ENCODE data around the gene RAD9A. TPM values are rescaled to one million over a fixed set of nuclear protein-coding genes. Genes with fewer than 3 reads are reported as not detected.

The RAD9A gene
- total RNA-seq, 1 experiment from 2014 or later = 55.1 TPM

- TF ChIP-seq CTCF (IDR thresholded peaks at IDR 0.05; ENCODE audit: insufficient read depth in 1 of 2, low read depth in 1 of 2, low read length in 1 of 2, severe bottlenecking in 1 of 2, unreplicated experiment in 1 of 2) = no peak
- peaks cover 6% of the 10 kb centered on the region for H3K4me1 Mint-ChIP-seq (ENCODE audit: low read depth, unreplicated experiment)
- peak overlapping the region; percentile 22 for H3K27ac Mint-ChIP-seq (ENCODE audit: unreplicated experiment)
- CTCF ChIA-PET = no interaction called here
- peaks cover 86% of the 10 kb centered on the region for H3K36me3 Mint-ChIP-seq (ENCODE audit: insufficient read depth, unreplicated experiment)
- no TSS peak for BruUV-seq (replicated peaks)
- peaks cover 21% of the 10 kb centered on the region for H3K36me3 ChIP-seq (ENCODE audit: control insufficient read depth, insufficient read depth, low read length)
- no peaks in the 10 kb centered on the region for H3K27me3 ChIP-seq (replicated peaks; ENCODE audit: control insufficient read depth, insufficient read depth, low read length)
- no peaks in the 10 kb centered on the region for H3K9me3 ChIP-seq
- intact Hi-C loops (cut with micrococcal nuclease; ENCODE audit: unreplicated experiment) = loop anchor here (5.0 kb wide), 1 partner anchor 67 kb away; the partner anchor contains the start of genes CDK2AP2 and PITPNM1
- H3K9me3 Mint-ChIP-seq (ENCODE audit: unreplicated experiment) = no peaks in the 10 kb centered on the region
- no peaks in the 10 kb centered on the region for H3K27me3 Mint-ChIP-seq (ENCODE audit: insufficient read depth, unreplicated experiment)
- H3K4me3 Mint-ChIP-seq (ENCODE audit: unreplicated experiment) = peak overlapping the region; percentile 34
- peaks cover 20% of the 10 kb centered on the region for H3K4me1 ChIP-seq
- H3K4me3 ChIP-seq (ENCODE audit: low read depth, low read length) = no peak overlapping the region
- no peak for DNase-seq
- POLR2A ChIA-PET = no interaction called here
These were observed 48.7 kb downstream of the RAD9A start for GRCh38 chr11:67440229-67441097.

DNA sequence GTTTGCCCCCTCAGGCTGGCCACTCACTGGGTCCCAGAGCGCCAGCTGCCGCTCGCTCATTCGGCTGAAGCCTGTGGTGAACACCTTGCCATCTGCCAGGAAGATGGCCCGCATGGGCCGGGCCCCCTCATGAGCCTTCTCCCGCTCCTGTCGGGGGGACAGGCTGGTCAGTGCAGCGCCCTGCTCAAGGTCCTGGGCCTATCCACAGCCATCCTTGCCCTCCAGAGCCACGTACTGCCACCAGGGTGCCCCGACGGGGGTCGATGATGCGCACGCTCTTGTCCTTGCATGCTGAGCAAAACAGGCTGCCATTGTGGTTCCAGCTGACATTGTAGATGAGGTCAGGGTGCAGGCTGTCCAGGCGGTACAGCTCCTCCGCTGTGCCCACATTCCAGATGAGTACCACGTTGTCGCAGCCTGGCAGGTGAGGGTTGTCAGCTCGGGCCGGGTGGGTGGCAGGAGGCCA is 49.3 kb downstream of the RAD9A start:
- TF ChIP-seq CTCF (IDR thresholded peaks at IDR 0.05; ENCODE audit: insufficient read depth in 1 of 2, low read depth in 1 of 2, low read length in 1 of 2, severe bottlenecking in 1 of 2, unreplicated experiment in 1 of 2) = no peak
- no TSS peak for BruUV-seq (replicated peaks)
- Histone ChIP-seq H3K36me3 (ENCODE audit: control insufficient read depth, insufficient read depth, low read length) (peaks cover 21% of the 10 kb centered on the region), H3K27me3 (replicated peaks; ENCODE audit: control insufficient read depth, insufficient read depth, low read length) (no peaks in the 10 kb centered on the region), H3K4me3 (ENCODE audit: low read depth, low read length) (no peak overlapping the region), H3K9me3 (no peaks in the 10 kb centered on the region), H3K4me1 (peaks cover 20% of the 10 kb centered on the region)
- Mint-ChIP-seq H3K9me3 (ENCODE audit: unreplicated experiment) (no peaks in the 10 kb centered on the region), H3K27me3 (ENCODE audit: insufficient read depth, unreplicated experiment) (no peaks in the 10 kb centered on the region), H3K36me3 (ENCODE audit: insufficient read depth, unreplicated experiment) (peaks cover 85% of the 10 kb centered on the region), H3K27ac (ENCODE audit: unreplicated experiment) (no peak overlapping the region), H3K4me3 (ENCODE audit: unreplicated experiment) (peak overlapping the region; percentile 34), H3K4me1 (ENCODE audit: low read depth, unreplicated experiment) (peaks cover 9% of the 10 kb centered on the region)
- intact Hi-C loops (cut with micrococcal nuclease; ENCODE audit: unreplicated experiment) = loop anchor here (5.0 kb wide), 1 partner anchor 66 kb away; the partner anchor contains the start of genes CDK2AP2 and PITPNM1
- DNase-seq = no peak
- POLR2A ChIA-PET = no interaction called here
- CTCF ChIA-PET = no interaction called here

DNA sequence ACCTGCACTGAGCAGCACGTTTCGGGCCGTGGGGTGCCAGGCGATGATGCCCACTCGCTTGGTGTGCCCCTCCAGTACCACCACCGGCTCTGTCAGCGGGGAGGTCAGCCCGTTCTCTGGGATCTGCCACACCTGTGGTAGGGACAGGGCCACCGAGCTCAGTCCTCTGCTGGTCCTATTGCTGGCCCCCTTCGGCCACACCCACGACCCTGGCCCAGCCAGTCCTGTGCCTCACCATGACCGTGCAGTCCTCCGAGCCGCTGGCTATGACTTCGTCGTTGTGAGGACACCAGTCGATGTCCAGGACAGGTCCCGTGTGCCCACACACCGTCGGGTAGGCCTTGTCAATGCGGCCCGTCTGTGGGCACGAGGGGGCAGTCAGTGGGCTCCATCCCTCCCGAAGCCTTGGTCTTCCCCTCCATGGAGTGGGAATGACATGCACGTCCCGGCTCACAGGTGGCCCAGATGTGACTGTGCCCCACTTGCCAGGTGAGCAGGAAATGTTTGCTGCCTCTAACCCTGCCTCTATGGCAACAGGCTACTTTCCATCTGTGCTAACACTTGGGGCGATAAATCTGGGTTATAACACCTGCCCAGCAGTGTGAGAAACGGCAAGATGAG is 50.1 kb downstream of the RAD9A start:
- no peaks in the 10 kb centered on the region for H3K27me3 ChIP-seq (replicated peaks; ENCODE audit: control insufficient read depth, insufficient read depth, low read length)
- ChIA-PET POLR2A (no interaction called here), CTCF (no interaction called here)
- no peaks in the 10 kb centered on the region for H3K9me3 ChIP-seq
- no peaks in the 10 kb centered on the region for H3K27me3 Mint-ChIP-seq (ENCODE audit: insufficient read depth, unreplicated experiment)
- TSS peak; percentile 31 for BruUV-seq (replicated peaks)
- H3K4me1 ChIP-seq = peaks cover 20% of the 10 kb centered on the region
- peak overlapping the region; percentile 90 for H3K4me3 Mint-ChIP-seq (ENCODE audit: unreplicated experiment)
- TF ChIP-seq CTCF (IDR thresholded peaks at IDR 0.05; ENCODE audit: insufficient read depth in 1 of 2, low read depth in 1 of 2, low read length in 1 of 2, severe bottlenecking in 1 of 2, unreplicated experiment in 1 of 2) = no peak
- no peaks in the 10 kb centered on the region for H3K9me3 Mint-ChIP-seq (ENCODE audit: unreplicated experiment)
- intact Hi-C loops (cut with micrococcal nuclease; ENCODE audit: unreplicated experiment) = loop anchor here (5.0 kb wide), 1 partner anchor 65 kb away; the partner anchor contains the start of genes CDK2AP2 and PITPNM1
- H3K27ac Mint-ChIP-seq (ENCODE audit: unreplicated experiment) = peak overlapping the region; percentile 83
- DNase-seq = no peak
- H3K36me3 Mint-ChIP-seq (ENCODE audit: insufficient read depth, unreplicated experiment) = peaks cover 79% of the 10 kb centered on the region
- peak overlapping the region; percentile 10; the same call in 1 of the 2 replicates for H3K4me3 ChIP-seq (ENCODE audit: low read depth, low read length)
- peaks cover 9% of the 10 kb centered on the region for H3K4me1 Mint-ChIP-seq (ENCODE audit: low read depth, unreplicated experiment)
- peaks cover 21% of the 10 kb centered on the region for H3K36me3 ChIP-seq (ENCODE audit: control insufficient read depth, insufficient read depth, low read length)

Data from Caco-2 (cell line).